Measurements from ENCODE around the gene POU3F1.

Gene POU3F1

DNA sequence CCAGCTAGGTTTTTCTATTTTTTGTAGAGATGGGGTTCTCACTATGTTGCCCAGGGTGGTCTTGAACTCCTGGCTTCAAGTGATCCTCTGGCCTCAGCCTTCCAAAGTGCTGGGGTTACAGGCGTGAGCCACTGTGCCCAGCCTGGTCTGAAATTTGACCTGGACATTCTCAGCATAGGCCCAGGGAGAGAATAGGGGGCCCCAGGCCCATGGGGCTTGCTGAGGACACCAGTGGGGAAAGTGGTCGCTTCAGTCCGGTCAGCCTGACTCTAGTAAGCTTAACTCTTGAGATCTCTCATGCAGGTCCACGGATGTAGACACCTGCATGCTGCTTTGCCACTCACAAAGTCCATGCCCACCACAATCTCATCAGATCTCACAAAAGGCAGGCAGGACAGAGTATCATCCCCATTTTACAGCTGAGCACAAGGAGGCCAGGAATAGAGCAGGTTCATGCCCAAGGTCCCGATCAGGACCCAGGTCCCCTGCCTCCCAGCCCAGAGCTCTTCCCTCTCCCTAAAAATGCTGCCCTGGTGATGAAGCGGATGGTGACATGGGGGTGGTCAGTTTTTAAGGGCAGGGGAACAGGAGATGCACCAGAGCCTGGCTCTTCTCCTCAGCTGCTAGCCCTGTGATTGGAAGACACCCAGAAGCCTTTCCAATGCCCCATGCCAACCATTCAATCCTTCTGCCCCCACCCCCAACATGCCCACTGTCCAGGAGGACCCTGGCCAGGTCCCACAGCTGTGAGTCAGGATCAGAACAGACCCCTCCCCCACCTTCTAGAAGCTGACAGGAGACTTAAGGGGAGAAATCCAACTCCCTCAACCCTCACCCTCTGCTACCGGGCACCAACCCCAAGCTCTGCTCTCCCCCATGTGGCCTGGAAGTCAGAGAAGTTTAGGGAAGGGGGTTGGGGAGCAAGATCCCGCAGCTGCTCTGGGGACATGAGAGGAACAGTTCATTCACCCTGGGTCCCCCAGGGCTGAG lies 43.0 kb downstream of the POU3F1 start:
- DNase-seq = no peak

DNA sequence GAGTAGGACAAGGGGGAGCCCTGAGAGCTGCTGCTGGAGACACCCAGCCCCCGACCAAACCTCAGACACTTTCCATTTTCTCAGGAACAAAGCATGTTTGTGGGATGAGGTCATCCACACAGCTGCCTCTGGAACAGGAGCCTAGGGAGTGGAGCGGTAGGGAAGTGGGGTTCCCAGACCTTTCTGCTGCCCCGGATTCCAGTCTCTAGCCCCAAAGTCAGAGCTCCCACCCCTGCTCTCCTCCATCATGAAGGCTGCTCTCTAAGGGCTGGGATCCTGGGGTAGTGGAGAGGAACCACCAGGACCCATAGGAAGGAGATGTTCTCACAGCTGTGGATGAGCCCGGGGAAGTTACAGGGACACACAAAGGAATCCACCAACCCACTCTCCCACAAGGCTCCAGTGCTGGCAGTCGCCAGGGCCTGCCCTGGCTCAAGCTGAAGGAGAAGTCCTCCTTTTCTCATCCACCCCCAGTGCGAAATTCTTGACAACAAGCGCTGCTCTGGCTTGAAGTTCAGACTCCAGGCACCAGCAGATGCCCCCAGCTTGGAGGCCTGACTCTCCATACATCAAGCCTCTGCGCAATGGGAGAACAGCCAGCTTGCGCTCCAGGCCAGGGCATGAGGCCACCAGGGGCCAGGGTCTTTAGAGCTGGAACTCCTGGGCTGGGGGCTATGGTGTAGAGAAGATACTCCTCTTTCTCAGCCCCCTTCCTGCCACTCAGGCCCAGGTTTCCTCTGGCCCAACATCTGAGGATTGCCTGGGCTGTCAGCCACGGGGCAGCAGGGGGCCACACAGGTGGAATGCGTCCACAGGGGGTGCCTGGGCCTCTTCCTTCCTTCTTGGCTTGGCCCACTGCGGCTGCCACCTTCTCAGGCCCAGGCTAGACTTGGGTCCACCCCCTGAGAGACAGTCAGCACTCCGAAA lies 45.8 kb downstream of the POU3F1 start:
- no peak for DNase-seq

DNA sequence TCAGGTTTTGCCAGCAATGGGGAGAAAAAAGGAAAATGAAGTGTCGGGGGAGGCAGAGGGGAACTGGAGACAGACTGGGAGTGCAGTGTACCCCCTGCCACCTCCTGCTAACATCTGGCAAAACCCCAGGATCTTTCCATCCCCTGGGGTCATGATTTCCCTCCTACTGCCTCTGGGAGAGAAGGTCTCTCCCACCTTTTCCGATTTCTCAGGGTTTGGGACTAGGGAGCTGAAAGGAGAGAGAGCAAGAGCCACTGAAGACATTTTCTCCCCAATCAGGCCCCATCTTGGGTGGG lies 46.4 kb downstream of the POU3F1 start:
- no peak for DNase-seq

DNA sequence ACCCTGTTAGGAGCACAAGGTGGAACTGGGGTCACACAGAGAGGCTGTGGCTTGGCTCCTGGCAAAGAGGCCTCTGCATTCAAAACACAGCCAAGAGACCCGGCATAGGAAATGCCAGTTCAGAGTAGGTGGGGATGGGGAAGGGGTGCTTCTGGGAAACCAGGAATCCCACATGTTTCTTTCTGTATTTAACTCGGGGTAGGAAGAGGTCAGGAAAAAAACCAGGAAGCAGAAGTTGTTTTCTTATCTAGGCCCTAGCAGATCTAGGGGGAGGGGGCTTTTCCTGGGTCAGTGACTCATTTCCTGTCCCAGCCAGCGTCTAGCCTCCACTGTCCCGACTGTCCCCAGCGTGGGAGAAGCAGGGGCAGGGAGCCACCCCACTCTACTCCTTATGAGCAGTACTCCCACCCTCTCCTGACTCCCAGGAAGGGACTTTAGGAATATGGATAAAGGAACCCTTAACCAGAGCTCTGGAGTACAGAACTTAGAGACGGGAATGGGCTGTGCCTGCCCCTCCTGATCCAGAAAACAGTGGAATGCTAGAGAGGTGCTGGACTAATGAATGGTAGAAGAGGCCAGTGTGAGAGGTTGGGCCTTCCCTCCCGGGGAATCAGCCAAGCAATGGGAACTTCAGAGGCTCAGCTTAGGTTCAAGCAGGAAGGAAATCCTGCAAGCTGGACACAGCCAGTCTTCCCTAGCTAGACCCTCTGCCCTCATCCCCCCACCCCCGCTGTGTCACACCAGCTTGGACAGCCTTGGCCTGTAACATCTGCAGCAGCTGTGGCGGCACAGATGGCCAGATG lies 47.0 kb downstream of the POU3F1 start:
- DNase-seq = no peak

DNA sequence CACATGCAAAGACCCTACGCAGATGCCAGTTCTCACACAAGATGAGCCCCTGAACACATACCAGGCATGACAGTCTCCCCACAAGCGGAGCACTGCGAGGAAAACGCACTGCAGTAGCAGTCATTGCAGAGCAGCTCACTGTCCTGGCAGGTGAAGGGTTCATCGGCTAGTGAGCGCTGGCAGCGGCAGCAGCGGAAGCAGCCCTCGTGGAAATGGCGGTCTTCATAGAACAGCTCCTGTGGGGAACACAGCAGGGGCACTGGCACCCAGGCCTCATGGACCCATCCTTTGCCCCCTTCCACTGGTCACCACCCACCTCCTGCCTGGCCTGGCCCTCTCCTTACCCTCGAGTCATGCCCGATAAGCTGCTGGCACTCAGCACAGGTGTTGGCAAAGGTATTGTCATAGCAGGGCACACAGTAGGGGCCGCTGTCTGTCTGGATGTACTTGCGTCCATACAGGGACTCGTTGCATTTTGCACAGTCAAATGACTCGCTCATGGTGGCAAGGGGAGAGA lies 47.6 kb downstream of the POU3F1 start:
- DNase-seq = no peak

DNA sequence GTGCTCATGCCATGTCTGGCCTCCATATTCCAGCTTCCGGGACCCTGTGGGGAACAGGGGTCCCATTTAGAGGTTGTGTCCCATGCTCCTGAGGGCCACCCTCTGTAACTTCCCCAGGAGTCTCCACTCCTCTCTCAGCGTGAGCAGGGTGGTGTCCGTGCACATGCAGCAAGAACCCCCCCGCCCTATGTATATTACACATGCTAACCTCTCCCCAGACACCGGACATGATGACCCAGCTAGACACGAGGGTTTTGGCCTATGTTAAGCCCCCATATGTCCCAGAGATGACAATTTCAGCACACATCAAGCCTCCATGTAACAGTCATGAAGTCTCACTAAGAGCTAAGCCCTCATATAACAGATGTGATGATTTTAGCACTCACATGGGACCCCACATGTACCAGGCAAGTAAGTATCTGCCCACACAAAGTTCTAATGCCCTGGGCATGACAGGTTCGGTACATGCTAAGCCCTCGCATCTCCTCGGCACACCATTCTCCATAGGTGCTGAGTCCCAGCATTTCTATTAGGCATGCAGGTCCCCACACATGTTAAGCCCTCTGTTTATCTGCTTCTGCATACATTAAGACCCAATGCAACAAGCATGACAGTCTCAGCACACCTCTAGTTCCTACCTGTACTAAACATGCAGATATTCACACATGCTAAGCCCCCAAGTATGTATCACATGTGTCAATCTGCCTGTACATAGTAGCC lies 48.3 kb downstream of the POU3F1 start:
- no peak for DNase-seq

DNA sequence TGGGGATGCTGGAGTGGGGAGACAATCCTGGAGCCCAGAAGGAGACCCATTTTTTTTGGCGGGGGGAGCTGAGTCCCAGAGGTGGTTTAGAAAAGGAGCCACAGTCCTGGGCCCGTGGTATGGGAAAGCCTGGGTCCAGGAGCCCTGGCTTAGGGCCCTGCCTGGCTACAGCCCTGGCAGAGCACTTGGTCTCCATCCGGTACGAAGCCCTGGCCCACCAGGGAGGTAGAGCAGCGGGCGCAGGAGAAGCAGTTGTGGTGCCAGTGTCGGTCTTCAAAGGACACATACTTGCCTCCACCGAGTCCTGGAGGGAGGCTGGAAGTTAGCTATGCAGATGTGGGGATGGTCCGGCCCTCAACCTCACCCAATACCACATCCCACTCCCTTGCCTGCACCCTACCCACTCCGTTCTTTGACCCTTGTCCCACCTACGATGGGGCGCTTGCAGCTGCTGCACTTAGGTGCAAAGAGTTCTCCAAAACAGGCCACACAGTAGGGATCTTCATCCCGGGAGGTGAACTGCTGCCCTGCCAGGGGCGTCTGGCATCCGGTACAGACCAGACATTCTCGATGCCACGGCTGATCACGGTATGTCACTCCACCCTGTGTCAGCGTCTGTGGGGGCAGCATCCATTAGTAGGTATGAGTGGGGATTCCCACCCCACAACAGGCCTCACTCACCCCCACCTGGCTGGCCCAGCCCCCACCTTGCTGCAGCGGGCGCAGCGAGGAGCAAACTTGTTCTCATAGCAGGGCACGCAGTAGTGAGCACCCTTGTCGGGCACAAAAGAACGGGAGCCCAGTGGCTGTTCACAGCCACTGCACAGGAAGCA lies 49.1 kb downstream of the POU3F1 start:
- no peak for DNase-seq

DNA sequence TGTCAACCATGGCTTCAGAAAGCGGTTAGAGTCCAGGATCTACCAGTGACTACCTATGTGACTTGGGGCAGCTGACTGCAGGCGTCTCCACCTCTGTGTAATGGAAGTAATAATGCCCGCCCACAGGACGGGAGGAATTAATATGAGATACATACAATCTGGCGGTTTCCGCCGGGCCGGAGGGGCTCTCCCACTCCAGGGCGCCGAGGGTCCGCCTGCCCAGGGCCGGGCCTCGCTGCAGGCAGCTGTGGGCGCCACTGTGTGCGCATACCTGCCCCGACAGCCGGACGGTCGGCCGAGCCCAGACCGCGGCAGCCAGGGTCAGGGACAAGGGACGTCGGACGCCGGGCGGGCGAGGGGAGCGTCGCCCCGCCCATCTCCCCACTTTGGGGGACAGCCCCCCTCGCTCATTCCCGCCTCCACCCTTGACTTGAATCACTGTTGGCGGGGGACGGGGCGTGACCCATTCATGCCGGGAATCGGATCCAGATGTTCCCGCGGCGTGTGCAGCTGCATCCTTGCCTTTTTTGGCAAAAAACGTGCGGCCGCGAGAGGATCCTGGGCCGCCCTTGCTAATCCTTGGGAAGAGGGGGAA lies 50.7 kb downstream of the POU3F1 start:
- peak; percentile 18 for DNase-seq

DNA sequence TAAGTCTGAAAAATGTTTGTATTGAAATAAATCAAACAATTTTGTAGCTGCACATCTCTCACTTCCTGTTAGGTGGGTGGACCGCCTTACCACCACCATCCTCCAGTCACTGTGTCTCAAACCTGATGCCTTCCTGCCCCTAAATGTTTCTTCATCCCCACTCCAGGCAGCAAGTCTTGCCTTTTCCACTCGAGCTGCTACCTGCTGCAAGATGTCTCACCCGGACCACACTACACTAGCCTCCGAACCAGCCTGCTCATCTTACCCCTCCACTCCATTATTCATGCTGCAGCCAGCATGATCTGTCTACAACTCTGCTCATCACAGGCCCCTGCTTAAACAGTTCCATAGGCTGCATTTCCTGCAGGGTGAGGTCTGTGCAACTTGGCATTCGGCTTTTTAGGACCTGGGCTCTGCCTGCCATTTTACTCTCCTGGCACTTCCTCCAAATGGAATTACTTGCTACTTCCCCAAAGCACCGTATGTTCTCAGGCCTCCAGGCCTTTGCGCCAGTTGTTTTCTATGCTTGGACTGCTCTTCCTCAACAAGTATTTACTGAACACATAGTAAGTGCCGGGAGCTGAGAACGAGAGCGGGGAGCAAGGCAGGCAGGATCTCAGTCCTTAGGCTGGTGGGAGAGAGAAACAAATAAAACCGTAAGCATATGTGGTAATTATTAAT lies 51.6 kb downstream of the POU3F1 start:
- no peak for DNase-seq

Data from central memory CD4-positive, alpha-beta T cell (primary cell).